PC-9 (cell line): ENCODE data around the gene CCDC191. TPM values are rescaled to one million over a fixed set of nuclear protein-coding genes. Genes with fewer than 3 reads are reported as not detected.

Experiments
- BruUV-seq: library from RNA; stranded (reverse); fragments of 400-500 nt; replicated peaks from 2 replicates; lab custom pipeline; 2021; lab: Mats Ljungman, UMichigan
- CTCF ChIA-PET: fragments of 300-600 bp; sonication (Branson Sonifier 250); formaldehyde crosslinking; loops from one replicate; lab custom pipeline; 2022; ENCODE audit warnings: antibody characterized with exemption; lab: Charles Lee
- POLR2A ChIA-PET: fragments of 300-600 bp; sonication (Branson Sonifier 250); formaldehyde crosslinking; loops from one replicate; lab custom pipeline; 2022; ENCODE audit warnings: antibody characterized with exemption; ENCODE audit not compliant: unreplicated experiment; lab: Charles Lee
- DNase-seq, 2 experiments: peaks; one replicate each; pipeline versions ENCODE4 v3.0.0 to v3.0.0-alpha.2; 2015 to 2022; ENCODE audit warnings: mixed read lengths in 1 of 2
- H2AFZ ChIP-seq: fragments of 200-600 bp; sonication (generic); 2 replicates; pipeline ENCODE4 v1.8.1; 2017; ENCODE audit warnings: antibody characterized with exemption
- H3F3A ChIP-seq: fragments of 200-600 bp; sonication (generic); 2 replicates; pipeline ENCODE4 v1.8.1; 2017; ENCODE audit warnings: antibody characterized with exemption, mild to moderate bottlenecking, low read depth; ENCODE audit not compliant: insufficient read depth
- H3K27ac ChIP-seq: fragments of 200-600 bp; sonication (generic); 2 replicates; pipeline ENCODE4 v1.6.1; 2016; ENCODE audit warnings: mixed run types
- H3K27me3 ChIP-seq: fragments of 200-600 bp; sonication (generic); 2 replicates; pipeline ENCODE4 v1.6.1; 2016; ENCODE audit warnings: low read depth, mixed run types; ENCODE audit not compliant: insufficient read depth
- H3K36me3 ChIP-seq: fragments of 200-600 bp; sonication (generic); 2 replicates; pipeline ENCODE4 v1.6.1; 2016; ENCODE audit warnings: low read depth, mixed run types
- H3K4me1 ChIP-seq: fragments of 200-600 bp; sonication (generic); replicated peaks from 2 replicates; pipeline ENCODE4 v1.6.1; 2016; ENCODE audit warnings: mixed run types; ENCODE audit not compliant: insufficient read depth
- H3K4me2 ChIP-seq: fragments of 200-600 bp; sonication (generic); 2 replicates; pipeline ENCODE4 v1.6.1; 2017; ENCODE audit warnings: mixed run types
- H3K4me3 ChIP-seq: fragments of 200-600 bp; sonication (generic); 2 replicates; pipeline ENCODE4 v1.6.1; 2016; ENCODE audit warnings: mixed run types
- H3K79me2 ChIP-seq: fragments of 200-600 bp; sonication (generic); 2 replicates; pipeline ENCODE4 v1.6.1; 2017; ENCODE audit warnings: low read depth, mixed run types
- H3K9me2 ChIP-seq: fragments of 200-600 bp; sonication (generic); 2 replicates; pipeline ENCODE4 v1.8.1; 2017; ENCODE audit warnings: mild to moderate bottlenecking; ENCODE audit not compliant: insufficient read depth
- H3K9me3 ChIP-seq: fragments of 200-600 bp; sonication (generic); 2 replicates; pipeline ENCODE4 v1.8.1; 2016; ENCODE audit warnings: low read depth; ENCODE audit not compliant: insufficient read depth
- H4K20me1 ChIP-seq: fragments of 200-600 bp; sonication (generic); 2 replicates; pipeline ENCODE4 v1.8.1; 2017; ENCODE audit not compliant: insufficient read depth
- EZH2 ChIP-seq: fragments of 200-600 bp; sonication (generic); IDR thresholded peaks from 2 replicates; pipeline ENCODE4 v1.8.0; 2017; ENCODE audit warnings: antibody characterized with exemption, low read depth
- intact Hi-C: fragments of 100-400 bp; cut with micrococcal nuclease; formaldehyde crosslinking; loops from one replicate; pipeline ENCODE4 v1.10.0; 2022; ENCODE audit not compliant: unreplicated experiment
- total RNA-seq: library from RNA; stranded (reverse); gene quantifications from 2 replicates; pipeline ENCODE4 v1.2.3, GENCODE V29; 2021
- TF ChIP-seq, protein P1 (sequence below): fragments of 200-600 bp; sonication (generic); conservative IDR thresholded peaks from 2 replicates; pipeline ENCODE4 v1.6.1; 2017; ENCODE audit warnings: mixed run types, antibody characterized with exemption, mild to moderate bottlenecking, moderate library complexity

The CCDC191 gene
- total RNA-seq, 1 experiment from 2014 or later, result 11.0 TPM

DNA sequence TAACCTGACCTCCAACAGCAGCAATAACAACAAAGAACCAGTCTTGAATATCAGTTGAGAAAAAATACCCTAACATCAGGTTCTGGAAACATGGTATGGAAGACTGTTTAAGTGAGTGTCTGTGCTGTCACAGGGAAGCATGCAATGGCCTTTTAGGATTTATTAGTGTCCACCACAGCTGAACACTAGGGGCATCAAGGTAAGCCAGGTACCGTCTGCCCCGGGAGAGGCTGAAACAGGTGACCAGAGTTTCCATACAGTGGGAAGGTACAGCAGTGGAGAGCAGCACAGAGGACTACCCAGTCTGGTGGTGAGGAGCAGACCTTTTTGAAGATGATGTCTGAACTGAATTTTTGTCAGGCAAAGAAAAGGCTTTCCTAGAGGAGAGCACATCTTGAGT lies 90.2 kb downstream of the CCDC191 start:
- no peaks in the 10 kb centered on the region for H3K27me3 ChIP-seq
- no peaks in the 10 kb centered on the region for H3K9me2 ChIP-seq
- DNase-seq, result no peak
- intact Hi-C loops, result no loop called here
- ChIA-PET CTCF (no interaction called here), POLR2A (no interaction called here)
- H3K4me2 ChIP-seq, result no peak overlapping the region
- no peaks in the 10 kb centered on the region for H3K4me1 ChIP-seq
- H3K4me3 ChIP-seq, result no peak overlapping the region
- no peaks in the 10 kb centered on the region for H3K36me3 ChIP-seq
- TF ChIP-seq, protein P1, sequence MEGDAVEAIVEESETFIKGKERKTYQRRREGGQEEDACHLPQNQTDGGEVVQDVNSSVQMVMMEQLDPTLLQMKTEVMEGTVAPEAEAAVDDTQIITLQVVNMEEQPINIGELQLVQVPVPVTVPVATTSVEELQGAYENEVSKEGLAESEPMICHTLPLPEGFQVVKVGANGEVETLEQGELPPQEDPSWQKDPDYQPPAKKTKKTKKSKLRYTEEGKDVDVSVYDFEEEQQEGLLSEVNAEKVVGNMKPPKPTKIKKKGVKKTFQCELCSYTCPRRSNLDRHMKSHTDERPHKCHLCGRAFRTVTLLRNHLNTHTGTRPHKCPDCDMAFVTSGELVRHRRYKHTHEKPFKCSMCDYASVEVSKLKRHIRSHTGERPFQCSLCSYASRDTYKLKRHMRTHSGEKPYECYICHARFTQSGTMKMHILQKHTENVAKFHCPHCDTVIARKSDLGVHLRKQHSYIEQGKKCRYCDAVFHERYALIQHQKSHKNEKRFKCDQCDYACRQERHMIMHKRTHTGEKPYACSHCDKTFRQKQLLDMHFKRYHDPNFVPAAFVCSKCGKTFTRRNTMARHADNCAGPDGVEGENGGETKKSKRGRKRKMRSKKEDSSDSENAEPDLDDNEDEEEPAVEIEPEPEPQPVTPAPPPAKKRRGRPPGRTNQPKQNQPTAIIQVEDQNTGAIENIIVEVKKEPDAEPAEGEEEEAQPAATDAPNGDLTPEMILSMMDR, result no peak
- TF ChIP-seq EZH2, result no peak
- H3F3A ChIP-seq, result no peaks in the 10 kb centered on the region
- H3K27ac ChIP-seq, result no peak overlapping the region
- H4K20me1 ChIP-seq, result no peaks in the 10 kb centered on the region
- H3K9me3 ChIP-seq, result peaks cover 3% of the 10 kb centered on the region; the same call in 1 of the 2 replicates
- BruUV-seq, result no TSS peak
- no peaks in the 10 kb centered on the region for H3K79me2 ChIP-seq
- H2AFZ ChIP-seq, result no peak overlapping the region

DNA sequence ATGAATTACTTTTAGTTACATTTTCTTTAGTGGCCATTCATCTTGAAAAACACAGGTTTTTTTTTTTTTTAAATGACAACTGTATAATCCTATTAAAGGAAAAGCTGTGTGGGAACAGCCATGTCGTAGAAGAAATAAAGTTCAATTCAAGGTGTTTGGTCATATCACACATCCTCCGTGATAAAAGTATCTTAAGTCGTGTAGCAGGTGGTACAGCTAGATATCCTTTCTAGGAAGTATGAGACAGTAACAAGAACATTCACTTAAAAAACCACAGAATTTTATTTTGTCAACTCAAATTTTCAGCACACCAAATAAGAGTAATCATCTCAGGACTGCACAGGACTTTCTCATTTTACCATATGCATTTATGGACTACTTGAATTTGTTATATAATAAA lies 92.4 kb downstream of the CCDC191 start:
- Histone ChIP-seq H3K9me2 (no peaks in the 10 kb centered on the region), H3K36me3 (no peaks in the 10 kb centered on the region), H3K4me1 (no peaks in the 10 kb centered on the region), H3K4me2 (no peak overlapping the region), H3K9me3 (no peaks in the 10 kb centered on the region), H4K20me1 (no peaks in the 10 kb centered on the region), H3K27me3 (no peaks in the 10 kb centered on the region), H3K27ac (no peak overlapping the region), H2AFZ (no peak overlapping the region), H3F3A (no peaks in the 10 kb centered on the region), H3K4me3 (no peak overlapping the region), H3K79me2 (no peaks in the 10 kb centered on the region)
- intact Hi-C loops, result no loop called here
- BruUV-seq, result no TSS peak
- CTCF ChIA-PET, result no interaction called here
- POLR2A ChIA-PET, result no interaction called here
- no peak for DNase-seq
- TF ChIP-seq, protein P1, result no peak
- no peak for TF ChIP-seq EZH2

- 0 out of 2 replicates have a peak, but pooled peaks cover 6% of the 10 kb centered on the region for H3K36me3 ChIP-seq
- no peak for DNase-seq
- CTCF ChIA-PET, result no interaction called here
- H3K9me3 ChIP-seq, result no peaks in the 10 kb centered on the region
- H3K4me3 ChIP-seq, result no peak overlapping the region
- H3K4me2 ChIP-seq, result no peak overlapping the region
- H3K4me1 ChIP-seq, result no peaks in the 10 kb centered on the region
- no peak for TF ChIP-seq EZH2
- TF ChIP-seq, protein P1, result no peak
- no TSS peak for BruUV-seq
- no peaks in the 10 kb centered on the region for H3K9me2 ChIP-seq
- H2AFZ ChIP-seq, result no peak overlapping the region
- no peaks in the 10 kb centered on the region for H3K27me3 ChIP-seq
- POLR2A ChIA-PET, result no interaction called here
- no peaks in the 10 kb centered on the region; the same call in 1 of the 2 replicates for H3F3A ChIP-seq
- H4K20me1 ChIP-seq, result no peaks in the 10 kb centered on the region
- intact Hi-C loops, result no loop called here
- H3K79me2 ChIP-seq, result no peaks in the 10 kb centered on the region
- no peak overlapping the region for H3K27ac ChIP-seq
Measured at GRCh38 chr3:113954091-113954685, 102.1 kb downstream of the CCDC191 start.
